Bronchial epithelial cell (primary cell): Measurements from ENCODE around the gene KIT. TPM values are rescaled to one million over a fixed set of nuclear protein-coding genes. Genes with fewer than 3 reads are reported as not detected.

Source experiments
- DNase-seq: peaks from one replicate; pipeline ENCODE4 v3.0.0-alpha.2; 2010; ENCODE audit warnings: low read depth
- FAIRE-seq: peaks from 2 replicates; lab custom pipeline; 2011; peaks lifted over from hg19 to GRCh38; lab: Jason Lieb, UNC
- H3K27me3 ChIP-seq: 2 replicates; pipeline ENCODE4 v1.5.1; 2011; ENCODE audit warnings: low read length; ENCODE audit not compliant: control insufficient read depth, insufficient read depth
- H3K36me3 ChIP-seq: 2 replicates; pipeline ENCODE4 v1.5.1; 2011; ENCODE audit warnings: low read length; ENCODE audit not compliant: control insufficient read depth, insufficient read depth
- H3K4me3 ChIP-seq: 2 replicates; pipeline ENCODE4 v1.5.1; 2011; ENCODE audit warnings: mild to moderate bottlenecking, low read depth, low read length, control low read depth
- total RNA-seq: library from RNA; depleted of rRNA; stranded (reverse); fragments of >200 nt; gene quantifications from 2 replicates; pipeline ENCODE4 v1.2.1, GENCODE V29; 2014
- TF ChIP-seq, protein P1 (sequence below): IDR thresholded peaks from 2 replicates; pipeline ENCODE4 v1.5.1; 2011; ENCODE audit warnings: mild to moderate bottlenecking, moderate library complexity, low read length, control low read depth, inconsistent platforms; ENCODE audit not compliant: insufficient read depth, severe bottlenecking

Gene KIT
- total RNA-seq, 1 donor from 2014 or later: under 0.01 TPM

DNA sequence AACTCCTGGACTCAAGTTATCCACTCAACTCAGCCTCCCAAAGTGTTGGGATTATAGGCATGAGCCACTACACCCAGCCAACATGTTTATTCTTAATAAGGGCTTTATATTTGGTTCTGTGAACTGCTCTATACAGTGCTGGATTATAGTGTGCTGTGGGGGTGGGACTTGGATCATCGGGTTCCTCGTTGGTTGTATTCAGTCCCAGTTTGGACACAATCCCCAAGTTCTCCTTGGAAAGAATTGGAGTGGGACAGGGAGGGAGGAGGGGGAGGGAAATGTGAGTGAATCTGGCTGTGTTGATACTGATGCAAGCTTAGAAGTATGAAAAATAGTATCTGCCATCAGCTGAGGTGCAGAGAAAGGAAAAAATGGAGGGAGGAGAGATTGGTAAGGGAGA lies 121.3 kb downstream of the KIT start:
- no peaks in the 10 kb centered on the region for H3K27me3 ChIP-seq
- no peak for FAIRE-seq

DNA sequence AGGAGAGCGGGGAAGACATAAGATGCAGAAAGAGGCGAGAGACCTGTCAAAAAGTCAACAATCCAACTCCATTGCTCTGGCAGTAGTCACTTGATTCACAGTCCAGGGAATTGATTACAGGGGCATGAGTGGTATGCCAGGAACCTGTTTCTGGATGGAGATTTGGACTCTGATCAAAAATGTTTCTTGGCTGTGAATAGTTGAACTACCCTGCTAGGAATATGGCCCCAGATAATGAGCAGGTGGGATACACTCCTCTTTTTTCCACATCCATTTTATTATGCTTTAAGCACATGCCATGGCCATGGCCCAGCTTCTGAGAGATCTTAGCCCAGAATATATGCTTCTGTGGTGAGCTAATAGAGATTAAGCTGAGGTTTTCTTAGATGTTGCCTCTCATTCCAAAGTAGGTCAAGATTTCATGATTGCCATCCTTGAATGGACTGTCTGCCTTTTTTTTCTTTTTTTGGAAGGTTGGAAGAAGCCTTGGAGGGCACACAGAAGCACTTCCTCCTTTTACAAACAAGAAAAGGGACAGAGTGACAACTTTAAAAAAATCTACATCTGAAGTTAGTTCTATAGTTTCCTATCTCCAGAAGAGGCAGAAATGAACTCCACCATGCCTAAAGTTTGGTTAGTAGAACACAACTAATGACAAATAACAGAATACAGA lies 121.9 kb downstream of the KIT start:
- DNase-seq (no peak), FAIRE-seq (no peak)
- no peak overlapping the region for H3K4me3 ChIP-seq
- no peaks in the 10 kb centered on the region for H3K36me3 ChIP-seq
- TF ChIP-seq, protein P1, sequence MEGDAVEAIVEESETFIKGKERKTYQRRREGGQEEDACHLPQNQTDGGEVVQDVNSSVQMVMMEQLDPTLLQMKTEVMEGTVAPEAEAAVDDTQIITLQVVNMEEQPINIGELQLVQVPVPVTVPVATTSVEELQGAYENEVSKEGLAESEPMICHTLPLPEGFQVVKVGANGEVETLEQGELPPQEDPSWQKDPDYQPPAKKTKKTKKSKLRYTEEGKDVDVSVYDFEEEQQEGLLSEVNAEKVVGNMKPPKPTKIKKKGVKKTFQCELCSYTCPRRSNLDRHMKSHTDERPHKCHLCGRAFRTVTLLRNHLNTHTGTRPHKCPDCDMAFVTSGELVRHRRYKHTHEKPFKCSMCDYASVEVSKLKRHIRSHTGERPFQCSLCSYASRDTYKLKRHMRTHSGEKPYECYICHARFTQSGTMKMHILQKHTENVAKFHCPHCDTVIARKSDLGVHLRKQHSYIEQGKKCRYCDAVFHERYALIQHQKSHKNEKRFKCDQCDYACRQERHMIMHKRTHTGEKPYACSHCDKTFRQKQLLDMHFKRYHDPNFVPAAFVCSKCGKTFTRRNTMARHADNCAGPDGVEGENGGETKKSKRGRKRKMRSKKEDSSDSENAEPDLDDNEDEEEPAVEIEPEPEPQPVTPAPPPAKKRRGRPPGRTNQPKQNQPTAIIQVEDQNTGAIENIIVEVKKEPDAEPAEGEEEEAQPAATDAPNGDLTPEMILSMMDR: no peak
- H3K27me3 ChIP-seq: no peaks in the 10 kb centered on the region

More for the DNA sequence above, 121.3 kb downstream of the KIT start:
- TF ChIP-seq, protein P1: no peak
- Histone ChIP-seq H3K4me3 (no peak overlapping the region), H3K36me3 (no peaks in the 10 kb centered on the region)
- no peak for DNase-seq

DNA sequence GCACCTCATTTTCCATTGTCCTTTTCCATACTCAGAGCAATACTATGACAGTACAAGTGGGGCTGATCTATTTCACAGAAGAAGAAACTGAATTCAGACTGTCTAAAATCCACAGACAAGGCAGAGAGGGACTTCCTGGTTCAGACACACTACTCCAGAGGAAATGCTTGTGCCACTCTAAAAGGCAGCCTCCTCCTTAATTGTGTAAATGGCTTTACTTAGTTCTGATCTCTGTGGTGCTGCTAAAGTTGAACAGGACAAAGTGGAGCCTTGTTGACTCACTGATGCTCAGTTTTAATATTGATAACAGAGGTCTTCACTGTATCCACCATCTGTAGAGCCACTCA lies 122.4 kb downstream of the KIT start:
- Histone ChIP-seq H3K27me3 (no peaks in the 10 kb centered on the region), H3K4me3 (no peak overlapping the region), H3K36me3 (no peaks in the 10 kb centered on the region)
- DNase-seq (no peak), FAIRE-seq (no peak)
- TF ChIP-seq, protein P1: no peak

- FAIRE-seq: no peak
- TF ChIP-seq, protein P1: no peak
- Histone ChIP-seq H3K27me3 (no peaks in the 10 kb centered on the region), H3K36me3 (no peaks in the 10 kb centered on the region), H3K4me3 (no peak overlapping the region)
- DNase-seq: no peak
These were observed 124.0 kb downstream of the KIT start for GRCh38 chr4:54781756-54782155.

DNA sequence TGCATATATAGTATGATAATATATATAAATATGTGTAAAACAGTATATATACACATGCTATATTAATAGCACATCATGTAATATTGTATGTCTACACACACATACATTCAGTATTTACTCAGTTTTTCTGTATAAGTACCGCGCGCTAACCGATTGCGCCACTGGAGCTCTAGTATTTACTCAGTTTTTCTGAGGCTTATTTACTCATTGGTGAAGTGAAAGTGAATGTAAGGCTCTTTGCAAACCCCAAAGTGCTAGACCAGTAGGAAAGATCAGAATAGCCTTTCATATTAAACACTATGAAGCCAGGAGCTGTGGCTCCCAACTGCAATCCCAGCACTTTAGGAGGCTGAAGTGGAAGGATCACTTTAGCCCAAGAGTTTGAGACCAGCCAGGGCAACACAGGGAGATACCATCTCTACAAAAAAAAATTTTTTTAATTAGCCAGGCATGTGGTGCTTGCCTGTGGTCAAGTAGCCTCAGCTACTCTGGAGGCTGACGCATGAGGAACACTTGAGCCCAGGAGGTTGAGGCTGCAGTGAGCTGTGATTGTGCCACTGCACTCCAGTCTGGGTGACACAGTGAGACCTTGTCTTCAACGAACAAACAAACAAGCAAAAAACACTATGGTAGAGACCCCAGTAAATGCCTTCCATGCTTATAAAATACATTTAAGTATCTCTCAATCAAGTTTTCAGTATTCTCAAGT lies 125.8 kb downstream of the KIT start:
- FAIRE-seq (no peak), DNase-seq (no peak)
- Histone ChIP-seq H3K27me3 (no peaks in the 10 kb centered on the region), H3K4me3 (no peak overlapping the region), H3K36me3 (no peaks in the 10 kb centered on the region)
- TF ChIP-seq, protein P1: no peak
